ENCODE measurements around the gene CFLAR.
A peak's percentile ranks its signal among the peaks of the same experiment; 100 is the strongest.
"Not testable (repeated sequence)": the region's sequence is repeated elsewhere in the genome, so short reads cannot be mapped to it uniquely, and the experiment has no call there.

Gene CFLAR

GRCh38 chr2:201183365-201183727, 67.4 kb downstream of the CFLAR start:
- H3K4me1 ChIP-seq (ENCODE audit: control insufficient read depth, insufficient read depth, low read length) = no peaks in the 10 kb centered on the region
- ChIA-PET CTCF (interaction anchor here (0.6 to 3.1 kb wide), 18 partner anchors 10 to 282 kb away, joined by 3 to 53 read pairs (median 4); no protein-coding TSS in a partner anchor), POLR2A (interaction anchor here (1.1 to 2.4 kb wide), 2 partner anchors 49 to 319 kb away, joined by 3 to 13 read pairs; partner anchors contain the start of gene CLK1)
- H3K4me3 ChIP-seq (ENCODE audit: low read depth, low read length) = peak overlapping the region; percentile 42
- peaks cover 0 to 24% of the 10 kb centered on the region in 2 experiments; a peak in 1 of 3 replicates for H3K36me3 ChIP-seq (ENCODE audit: control insufficient read depth in 2 of 2, insufficient read depth in 1 of 2, low read length in 2 of 2)
- TF ChIP-seq ZNF776 (tag by site-specific recombination; IDR thresholded peaks at IDR 0.05; ENCODE audit: borderline replicate concordance) = no peak
- no peak overlapping the region for H3K27ac ChIP-seq (ENCODE audit: extremely low read depth, low read depth, low read length)
- H3K9me3 ChIP-seq (ENCODE audit: control insufficient read depth, insufficient read depth, low read depth, low read length) = no peaks in the 10 kb centered on the region

DNA sequence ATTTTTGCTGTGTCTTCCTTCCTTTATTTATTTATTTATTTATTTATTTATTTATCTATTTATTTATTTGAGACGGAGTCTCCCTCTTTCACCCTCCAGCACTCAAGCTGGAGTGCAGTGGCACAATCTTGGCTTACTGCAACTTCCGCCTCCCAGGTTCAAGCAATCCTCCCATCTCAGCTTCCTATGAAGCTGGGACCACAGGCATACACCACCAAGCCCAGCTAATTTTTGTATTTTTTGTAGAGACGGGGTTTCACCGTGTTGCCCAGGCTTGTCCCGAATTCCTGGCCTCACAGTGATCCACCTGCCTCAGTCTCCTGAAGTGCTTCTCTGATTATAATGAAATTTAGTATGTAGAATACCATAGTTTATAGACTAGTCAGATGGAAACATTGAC, 67.9 kb downstream of the CFLAR start:
- Histone ChIP-seq H3K4me3 (ENCODE audit: low read depth, low read length) (peak overlapping the region; percentile 42), H3K36me3 (ENCODE audit: control insufficient read depth in 2 of 2, insufficient read depth in 1 of 2, low read length in 2 of 2) (peaks cover 0 to 26% of the 10 kb centered on the region in 2 experiments; a peak in 1 of 3 replicates)
- ChIA-PET POLR2A (interaction anchor here (2.4 kb wide), 1 partner anchor 48 kb away, joined by 13 read pairs; no protein-coding TSS in a partner anchor), CTCF (interaction anchor here (0.6 to 3.1 kb wide), 7 partner anchors 9 to 279 kb away, joined by 3 to 53 read pairs (median 9); no protein-coding TSS in a partner anchor)
- H3K9me3 ChIP-seq (ENCODE audit: control insufficient read depth, insufficient read depth, low read depth, low read length); H3K27ac ChIP-seq (ENCODE audit: extremely low read depth, low read depth, low read length); H3K4me1 ChIP-seq (ENCODE audit: control insufficient read depth, insufficient read depth, low read length): not testable (repeated sequence)

DNA sequence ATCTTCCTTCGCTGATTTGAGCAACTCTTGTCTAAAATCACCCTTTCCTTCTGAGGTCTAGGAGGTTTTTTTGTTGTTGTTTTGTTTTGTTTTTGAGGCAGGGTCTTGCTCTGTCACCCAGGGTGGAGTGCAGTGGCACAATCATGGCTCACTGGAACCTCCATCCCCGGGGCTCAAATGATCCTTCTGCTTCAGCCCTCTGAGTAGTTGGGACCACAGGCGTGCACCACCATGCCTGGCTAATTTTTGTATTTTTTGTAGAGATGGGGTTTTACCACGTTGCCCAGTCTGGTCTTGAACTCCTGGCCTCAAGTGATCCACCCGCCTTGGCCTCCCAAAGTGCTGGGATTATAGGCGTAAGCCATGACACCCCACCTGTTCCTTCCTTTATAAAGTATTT, 68.3 kb downstream of the CFLAR start:
- not testable (repeated sequence) for H3K27ac ChIP-seq (ENCODE audit: extremely low read depth, low read depth, low read length); H3K9me3 ChIP-seq (ENCODE audit: control insufficient read depth, insufficient read depth, low read depth, low read length); H3K4me1 ChIP-seq (ENCODE audit: control insufficient read depth, insufficient read depth, low read length)
- Histone ChIP-seq H3K36me3 (ENCODE audit: control insufficient read depth in 2 of 2, insufficient read depth in 1 of 2, low read length in 2 of 2) (peaks cover 0 to 26% of the 10 kb centered on the region in 2 experiments; a peak in 1 of 3 replicates), H3K4me3 (ENCODE audit: low read depth, low read length) (peak overlapping the region; percentile 17; the same call in 1 of the 2 replicates)
- CTCF ChIA-PET = interaction anchor here (2.6 kb wide), 1 partner anchor 26 kb away, joined by 11 read pairs; no protein-coding TSS in a partner anchor
- POLR2A ChIA-PET = interaction anchor here (2.4 kb wide), 1 partner anchor 48 kb away, joined by 13 read pairs; no protein-coding TSS in a partner anchor

GRCh38 chr2:201185863-201186262, 69.9 kb downstream of the CFLAR start:
- Histone ChIP-seq H3K27ac (ENCODE audit: extremely low read depth, low read depth, low read length) (no peak overlapping the region), H3K9me3 (ENCODE audit: control insufficient read depth, insufficient read depth, low read depth, low read length) (no peaks in the 10 kb centered on the region), H3K36me3 (ENCODE audit: control insufficient read depth in 2 of 2, insufficient read depth in 1 of 2, low read length in 2 of 2) (peaks cover 0 to 37% of the 10 kb centered on the region in 2 experiments; a peak in 1 of 3 replicates), H3K4me1 (ENCODE audit: control insufficient read depth, insufficient read depth, low read length) (no peaks in the 10 kb centered on the region), H3K4me3 (ENCODE audit: low read depth, low read length) (no peak overlapping the region)
- ChIA-PET POLR2A (no interaction called here), CTCF (interaction anchor here (0.6 to 1.6 kb wide), 3 partner anchors 47 to 136 kb away, joined by 3 to 10 read pairs (median 3); no protein-coding TSS in a partner anchor)
- TF ChIP-seq ZNF202 (tag by site-specific recombination; IDR thresholded peaks at IDR 0.05; ENCODE audit: borderline replicate concordance) (no peak), ZNF776 (tag by site-specific recombination; IDR thresholded peaks at IDR 0.05; ENCODE audit: borderline replicate concordance) (no peak)

DNA sequence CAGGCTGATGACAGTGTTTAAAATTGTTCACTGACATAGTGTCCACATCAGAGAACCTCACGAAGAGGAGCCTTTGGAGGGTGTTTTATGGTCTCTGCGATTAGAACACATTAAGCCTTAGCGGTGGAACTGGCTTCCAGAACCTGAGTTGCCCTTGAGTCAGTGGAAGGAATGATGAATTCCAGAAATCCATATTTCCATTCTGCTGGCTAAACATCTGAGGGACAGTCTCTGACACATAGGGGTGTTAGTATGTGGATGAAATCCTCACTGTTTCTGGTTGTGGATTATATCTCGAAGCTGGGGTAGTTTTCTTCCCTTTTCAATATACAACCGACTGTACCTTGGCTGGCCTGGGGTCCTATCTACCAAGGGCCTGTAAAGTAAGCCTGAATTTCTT, 71.0 kb downstream of the CFLAR start:
- no peaks in the 10 kb centered on the region for H3K4me1 ChIP-seq (ENCODE audit: control insufficient read depth, insufficient read depth, low read length)
- POLR2A ChIA-PET = no interaction called here

DNA sequence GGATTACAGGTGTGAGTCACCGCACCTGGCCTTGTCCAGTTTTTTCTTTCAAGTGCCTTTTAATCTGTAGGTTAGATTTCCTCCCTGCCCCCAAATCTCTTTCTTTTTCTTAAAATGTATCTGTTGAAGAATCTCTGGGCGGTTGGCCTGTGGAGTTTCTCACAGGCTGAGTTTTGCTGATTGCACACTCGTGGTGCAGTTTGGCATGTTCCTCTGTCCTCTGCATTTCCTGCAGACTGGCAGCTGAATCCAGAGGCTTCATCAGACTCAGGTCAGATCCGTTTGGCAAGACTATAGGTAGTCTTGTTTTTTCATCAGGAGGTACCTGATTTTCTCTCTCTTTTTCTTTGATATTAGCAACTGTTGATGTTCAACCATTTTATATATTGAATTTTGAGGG, 72.5 kb downstream of the CFLAR start:
- no peaks in the 10 kb centered on the region for H3K4me1 ChIP-seq (ENCODE audit: control insufficient read depth, insufficient read depth, low read length)
- no peaks in the 10 kb centered on the region for H3K9me3 ChIP-seq (ENCODE audit: control insufficient read depth, insufficient read depth, low read depth, low read length)
- H3K4me3 ChIP-seq (ENCODE audit: low read depth, low read length) = no peak overlapping the region
- H3K27ac ChIP-seq (ENCODE audit: extremely low read depth, low read depth, low read length) = no peak overlapping the region
- peaks cover 0 to 46% of the 10 kb centered on the region in 2 experiments; a peak in 1 of 3 replicates for H3K36me3 ChIP-seq (ENCODE audit: control insufficient read depth in 2 of 2, insufficient read depth in 1 of 2, low read length in 2 of 2)
- ChIA-PET POLR2A (no interaction called here), CTCF (no interaction called here)
- TF ChIP-seq GLI4 (tag by site-specific recombination; IDR thresholded peaks at IDR 0.05) (no peak), ZNF670 (tag by site-specific recombination; IDR thresholded peaks at IDR 0.05; ENCODE audit: low read depth) (no peak), ZNF76 (tag by site-specific recombination; IDR thresholded peaks at IDR 0.05; ENCODE audit: borderline replicate concordance, low read depth) (no peak), ZNF626 (tag by site-specific recombination; IDR thresholded peaks at IDR 0.05) (no peak), KLF16 (tag by site-specific recombination; IDR thresholded peaks at IDR 0.05) (no peak)
- TF ChIP-seq, protein P1, sequence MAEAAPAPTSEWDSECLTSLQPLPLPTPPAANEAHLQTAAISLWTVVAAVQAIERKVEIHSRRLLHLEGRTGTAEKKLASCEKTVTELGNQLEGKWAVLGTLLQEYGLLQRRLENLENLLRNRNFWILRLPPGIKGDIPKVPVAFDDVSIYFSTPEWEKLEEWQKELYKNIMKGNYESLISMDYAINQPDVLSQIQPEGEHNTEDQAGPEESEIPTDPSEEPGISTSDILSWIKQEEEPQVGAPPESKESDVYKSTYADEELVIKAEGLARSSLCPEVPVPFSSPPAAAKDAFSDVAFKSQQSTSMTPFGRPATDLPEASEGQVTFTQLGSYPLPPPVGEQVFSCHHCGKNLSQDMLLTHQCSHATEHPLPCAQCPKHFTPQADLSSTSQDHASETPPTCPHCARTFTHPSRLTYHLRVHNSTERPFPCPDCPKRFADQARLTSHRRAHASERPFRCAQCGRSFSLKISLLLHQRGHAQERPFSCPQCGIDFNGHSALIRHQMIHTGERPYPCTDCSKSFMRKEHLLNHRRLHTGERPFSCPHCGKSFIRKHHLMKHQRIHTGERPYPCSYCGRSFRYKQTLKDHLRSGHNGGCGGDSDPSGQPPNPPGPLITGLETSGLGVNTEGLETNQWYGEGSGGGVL (tag by site-specific recombination; IDR thresholded peaks at IDR 0.05) = no peak
- TF ChIP-seq, protein P2, sequence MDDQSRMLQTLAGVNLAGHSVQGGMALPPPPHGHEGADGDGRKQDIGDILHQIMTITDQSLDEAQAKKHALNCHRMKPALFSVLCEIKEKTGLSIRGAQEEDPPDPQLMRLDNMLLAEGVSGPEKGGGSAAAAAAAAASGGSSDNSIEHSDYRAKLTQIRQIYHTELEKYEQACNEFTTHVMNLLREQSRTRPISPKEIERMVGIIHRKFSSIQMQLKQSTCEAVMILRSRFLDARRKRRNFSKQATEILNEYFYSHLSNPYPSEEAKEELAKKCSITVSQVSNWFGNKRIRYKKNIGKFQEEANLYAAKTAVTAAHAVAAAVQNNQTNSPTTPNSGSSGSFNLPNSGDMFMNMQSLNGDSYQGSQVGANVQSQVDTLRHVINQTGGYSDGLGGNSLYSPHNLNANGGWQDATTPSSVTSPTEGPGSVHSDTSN (CRISPR knock-in tag; IDR thresholded peaks at IDR 0.05) = no peak

More for the DNA sequence above, 71.0 kb downstream of the CFLAR start:
- no peak overlapping the region for H3K27ac ChIP-seq (ENCODE audit: extremely low read depth, low read depth, low read length)
- H3K4me3 ChIP-seq (ENCODE audit: low read depth, low read length) = no peak overlapping the region
- no peaks in the 10 kb centered on the region for H3K9me3 ChIP-seq (ENCODE audit: control insufficient read depth, insufficient read depth, low read depth, low read length)
- H3K36me3 ChIP-seq (ENCODE audit: control insufficient read depth in 2 of 2, insufficient read depth in 1 of 2, low read length in 2 of 2) = peaks cover 0 to 37% of the 10 kb centered on the region in 2 experiments; a peak in 1 of 3 replicates
- CTCF ChIA-PET = no interaction called here
- no peak for TF ChIP-seq ZNF426 (tag by site-specific recombination; IDR thresholded peaks at IDR 0.05)
- no peak for TF ChIP-seq ZNF19 (tag by site-specific recombination; IDR thresholded peaks at IDR 0.05; ENCODE audit: low read depth)
- TF ChIP-seq KLF7 (tag by site-specific recombination; IDR thresholded peaks at IDR 0.05; ENCODE audit: borderline replicate concordance) = no peak
- no peak for TF ChIP-seq MYNN (tag by site-specific recombination; IDR thresholded peaks at IDR 0.05; ENCODE audit: borderline replicate concordance)
- no peak for TF ChIP-seq ZFP69B (tag by site-specific recombination; IDR thresholded peaks at IDR 0.05)
- TF ChIP-seq ZNF76 (tag by site-specific recombination; IDR thresholded peaks at IDR 0.05; ENCODE audit: borderline replicate concordance, low read depth) = no peak
- no peak for TF ChIP-seq ZBTB44 (tag by site-specific recombination; IDR thresholded peaks at IDR 0.05)
- no peak for TF ChIP-seq ZNF10 (tag by site-specific recombination; IDR thresholded peaks at IDR 0.05)
- TF ChIP-seq GLI4 (tag by site-specific recombination; IDR thresholded peaks at IDR 0.05) = no peak

Data from HEK293 (cell line).